ENCODE measurements around the gene ITGA1.
"Not testable (repeated sequence)": the region's sequence is repeated elsewhere in the genome, so short reads cannot be mapped to it uniquely, and the experiment has no call there.

ITGA1 gene

DNA sequence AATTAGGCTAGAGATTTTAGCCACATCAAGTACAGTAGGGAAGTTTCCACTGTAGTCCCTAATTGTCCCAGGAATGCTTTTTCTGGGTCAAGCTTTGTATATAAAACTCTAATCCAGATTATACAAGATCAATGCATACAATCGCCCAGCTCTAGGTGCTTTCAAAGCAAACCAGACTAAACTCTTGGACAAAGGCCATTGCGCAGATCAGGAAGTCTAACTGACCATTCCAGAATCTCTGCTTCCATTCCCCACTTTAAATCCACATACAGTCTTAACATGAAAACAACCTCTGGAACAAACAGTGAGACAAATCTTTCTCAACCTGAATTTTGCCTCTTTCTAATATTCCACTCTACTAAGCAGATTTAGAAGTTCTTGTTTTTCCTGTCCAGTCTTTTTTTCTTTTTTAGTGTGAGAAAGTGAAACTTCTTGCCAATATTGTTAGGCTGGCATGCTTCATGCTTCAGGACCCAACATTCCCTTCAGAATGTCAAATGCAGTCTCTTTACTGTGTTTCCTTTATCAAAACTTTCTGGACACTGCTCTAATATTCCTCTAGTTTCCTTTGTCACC is 76.1 kb downstream of the ITGA1 start:
- TF ChIP-seq CTCF (conservative IDR thresholded peaks at IDR 0.05) (no peak), ZFX (IDR thresholded peaks at IDR 0.05) (no peak)
- H3K27ac ChIP-seq = no peak overlapping the region

DNA sequence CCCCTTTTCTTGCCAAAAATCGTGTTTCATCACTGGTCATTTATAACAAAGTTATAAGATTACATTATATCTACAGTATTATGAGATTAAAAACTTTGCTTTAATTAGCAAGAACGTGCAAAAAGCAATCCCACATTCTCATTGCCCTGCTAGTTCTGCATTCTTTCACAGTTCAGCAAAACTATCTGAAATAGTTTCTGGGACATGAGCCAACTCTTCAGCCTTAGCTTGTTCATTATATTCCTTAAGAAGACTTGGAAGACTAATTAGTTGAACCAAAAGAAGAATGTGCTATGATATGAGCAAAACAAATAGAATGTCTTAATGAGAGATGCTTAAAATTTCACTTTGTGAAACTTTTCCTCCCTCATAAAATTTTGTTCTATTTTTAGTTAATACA is 76.7 kb downstream of the ITGA1 start:
- TF ChIP-seq CTCF (conservative IDR thresholded peaks at IDR 0.05) (no peak), ZFX (IDR thresholded peaks at IDR 0.05) (no peak)
- no peak overlapping the region for H3K27ac ChIP-seq

DNA sequence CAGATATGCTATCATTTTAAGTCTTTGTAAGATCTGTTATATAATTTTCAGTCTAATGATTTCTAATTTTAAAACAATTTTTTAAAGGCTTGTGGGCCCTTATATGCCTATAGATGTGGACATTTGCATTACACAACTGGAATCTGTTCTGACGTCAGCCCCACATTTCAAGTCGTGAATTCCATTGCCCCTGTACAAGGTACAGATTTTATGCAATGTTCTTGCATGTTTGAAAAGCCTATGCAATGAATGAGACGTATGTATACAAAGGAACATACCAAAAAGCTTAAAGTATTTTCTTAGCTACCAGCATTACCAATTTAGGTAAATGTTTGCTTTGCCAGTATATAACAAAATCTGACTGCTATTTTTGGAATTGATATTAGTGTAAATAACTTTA is 77.2 kb downstream of the ITGA1 start:
- no peak overlapping the region for H3K27ac ChIP-seq
- TF ChIP-seq CTCF (conservative IDR thresholded peaks at IDR 0.05) = no peak

DNA sequence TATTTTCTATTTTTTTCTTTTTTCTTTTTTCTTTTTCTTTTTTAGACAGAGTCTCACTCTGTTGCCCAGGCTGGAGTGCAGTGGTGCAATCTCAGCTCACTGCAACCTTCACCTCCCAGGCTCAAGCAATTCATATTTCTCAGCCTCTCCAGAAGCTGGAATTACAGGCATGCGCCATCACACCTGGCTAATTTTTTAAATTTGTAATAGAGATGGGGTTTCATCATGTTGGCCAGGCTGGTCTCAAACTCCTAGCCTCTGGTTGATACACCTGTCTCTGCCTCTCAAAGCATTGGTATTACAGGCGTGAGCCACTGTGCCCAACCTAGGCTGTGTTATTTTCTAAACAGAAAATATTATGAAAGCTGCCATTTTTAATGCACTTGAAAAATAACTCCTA is 78.3 kb downstream of the ITGA1 start:
- H3K27ac ChIP-seq = not testable (repeated sequence)

DNA sequence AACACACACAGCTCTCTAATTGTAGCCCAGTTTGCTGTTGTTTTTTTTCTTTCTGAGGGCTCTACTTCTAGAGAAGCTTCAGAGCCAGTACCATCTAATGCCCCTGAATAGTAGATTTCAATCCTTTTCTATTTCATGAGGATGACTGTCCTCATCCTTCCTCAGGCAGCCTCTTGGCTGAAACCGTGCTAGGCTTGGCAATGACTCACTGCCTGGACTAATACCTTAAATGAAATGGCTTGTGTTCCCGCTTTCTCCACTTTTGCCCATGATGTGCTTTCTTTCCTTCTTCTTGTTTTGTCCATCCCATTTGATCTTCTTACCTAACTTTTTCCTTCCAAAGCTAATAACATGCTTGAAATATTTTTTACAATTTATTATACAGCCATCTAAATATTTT is 80.1 kb downstream of the ITGA1 start:
- TF ChIP-seq CTCF (conservative IDR thresholded peaks at IDR 0.05) (no peak), ZFX (IDR thresholded peaks at IDR 0.05) (no peak)
- H3K27ac ChIP-seq = no peak overlapping the region

DNA sequence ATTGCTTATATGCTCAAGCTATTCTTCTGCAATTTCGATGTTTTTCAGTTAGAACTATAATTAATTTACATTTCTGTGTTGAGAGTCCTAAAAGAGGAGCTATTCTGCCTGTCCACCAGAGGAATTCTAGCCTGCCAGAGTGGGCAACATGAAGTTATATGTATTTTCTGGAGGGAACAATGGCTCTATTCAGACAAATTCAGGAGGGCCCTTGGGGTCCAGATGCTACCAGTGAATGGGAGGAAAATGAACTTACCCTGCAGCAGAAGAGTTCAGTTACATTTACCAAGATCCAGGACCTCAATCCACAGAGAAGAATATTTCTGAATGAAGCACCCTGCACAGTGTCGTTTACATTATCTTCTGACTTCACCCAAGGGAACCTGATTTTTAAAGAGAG is 80.7 kb downstream of the ITGA1 start:
- TF ChIP-seq CTCF (conservative IDR thresholded peaks at IDR 0.05) = no peak
- TF ChIP-seq ZFX (IDR thresholded peaks at IDR 0.05) = no peak

DNA sequence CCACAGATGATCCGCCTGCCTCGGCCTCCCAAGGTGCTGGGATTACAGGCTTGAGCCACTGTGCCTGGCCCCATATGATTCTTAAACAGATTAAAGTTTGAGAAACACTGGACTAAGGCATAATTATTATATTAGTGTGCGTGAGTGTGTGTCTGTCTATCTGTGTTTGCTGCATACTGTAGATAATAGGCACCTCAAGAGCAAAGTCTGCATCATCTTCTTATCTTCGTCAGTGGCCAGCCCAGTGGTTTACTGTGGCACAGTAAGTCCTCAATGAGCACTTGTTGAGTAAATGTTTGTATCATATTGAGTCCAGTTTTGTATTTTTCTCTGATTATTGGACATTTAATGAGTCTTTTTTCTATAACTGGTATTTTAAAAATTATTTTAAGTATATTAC is 81.7 kb downstream of the ITGA1 start:
- H3K27ac ChIP-seq = no peak overlapping the region

More for the DNA sequence above, 80.7 kb downstream of the ITGA1 start:
- H3K27ac ChIP-seq = no peak overlapping the region

More for the DNA sequence above, 81.7 kb downstream of the ITGA1 start:
- TF ChIP-seq CTCF (conservative IDR thresholded peaks at IDR 0.05) = no peak
- no peak for TF ChIP-seq ZFX (IDR thresholded peaks at IDR 0.05)
